OCI-LY7 (cell line): ENCODE data around the gene RGS8. TPM values are rescaled to one million over a fixed set of nuclear protein-coding genes. Genes with fewer than 3 reads are reported as not detected.

Experiments
- BruUV-seq: library from RNA; stranded (reverse); fragments of 400-500 nt; replicated peaks from 2 replicates; lab custom pipeline; 2021; lab: Mats Ljungman, UMichigan
- CTCF ChIA-PET: fragments of 300-600 bp; sonication (Branson Sonifier 250); formaldehyde crosslinking; loops from one replicate; lab custom pipeline; 2022; ENCODE audit warnings: antibody characterized with exemption; ENCODE audit not compliant: unreplicated experiment; lab: Charles Lee
- POLR2A ChIA-PET: fragments of 300-600 bp; sonication (Branson Sonifier 250); formaldehyde crosslinking; loops from one replicate; lab custom pipeline; 2022; ENCODE audit warnings: antibody characterized with exemption; lab: Charles Lee
- DNase-seq: peaks from one replicate; pipeline ENCODE4 v3.0.0-alpha.2; 2015; ENCODE audit warnings: low spot score
- H2AFZ ChIP-seq: fragments of 200-600 bp; sonication (generic), shearing (Covaris generic); 2 replicates; pipeline ENCODE4 v1.6.1; 2014; ENCODE audit warnings: mild to moderate bottlenecking, antibody characterized with exemption, low read length, moderate library complexity
- H3K27ac ChIP-seq: fragments of 200-600 bp; sonication (generic); 2 replicates; pipeline ENCODE4 v1.5.1; 2014; ENCODE audit warnings: mixed run types, low read depth, mild to moderate bottlenecking, moderate library complexity, low read length, inconsistent platforms; ENCODE audit not compliant: poor library complexity, severe bottlenecking
- H3K36me3 ChIP-seq: fragments of 200-600 bp; sonication (generic); 2 replicates; pipeline ENCODE4 v1.6.1; 2014; ENCODE audit warnings: mild to moderate bottlenecking, antibody characterized with exemption, low read length, moderate library complexity, mixed read lengths; ENCODE audit not compliant: insufficient read depth
- H3K4me1 ChIP-seq: fragments of 200-600 bp; sonication (generic); 2 replicates; pipeline ENCODE4 v1.5.1; 2014; ENCODE audit warnings: mild to moderate bottlenecking, low read length; ENCODE audit not compliant: insufficient read depth, poor library complexity, severe bottlenecking
- H3K4me2 ChIP-seq: fragments of 200-600 bp; sonication (generic); 2 replicates; pipeline ENCODE4 v1.6.1; 2014; ENCODE audit warnings: mild to moderate bottlenecking, low read length
- H3K4me3 ChIP-seq: fragments of 200-600 bp; sonication (generic); 2 replicates; pipeline ENCODE4 v1.5.1; 2014; ENCODE audit warnings: mild to moderate bottlenecking, low read depth, low read length; ENCODE audit not compliant: poor library complexity, severe bottlenecking
- H3K79me2 ChIP-seq: fragments of 200-600 bp; sonication (generic); 2 replicates; pipeline ENCODE4 v1.6.1; 2016; ENCODE audit warnings: low read depth, mild to moderate bottlenecking, low read length, moderate library complexity, mixed read lengths; ENCODE audit not compliant: insufficient read depth
- H3K9me2 ChIP-seq: fragments of 200-600 bp; sonication (generic); 2 replicates; pipeline ENCODE4 v1.6.1; 2016; ENCODE audit warnings: mild to moderate bottlenecking, low read length, mixed read lengths; ENCODE audit not compliant: insufficient read depth
- H3K9me3 ChIP-seq: fragments of 200-600 bp; sonication (generic); 2 replicates; pipeline ENCODE4 v1.6.1; 2014; ENCODE audit warnings: mild to moderate bottlenecking, mixed run types, low read length, mixed read lengths
- H4K20me1 ChIP-seq: fragments of 200-600 bp; sonication (generic); 2 replicates; pipeline ENCODE4 v1.6.1; 2014; ENCODE audit warnings: mild to moderate bottlenecking, antibody characterized with exemption, low read length, moderate library complexity, mixed read lengths; ENCODE audit not compliant: insufficient read depth
- CTCF ChIP-seq: fragments of 200-600 bp; sonication (generic); conservative IDR thresholded peaks from 2 replicates; pipeline ENCODE4 v1.5.1; 2014; ENCODE audit warnings: mild to moderate bottlenecking, antibody characterized with exemption, low read length, moderate library complexity, mixed read lengths
- EZH2phosphoT487 ChIP-seq: fragments of 200-600 bp; sonication (generic); IDR thresholded peaks from 2 replicates; pipeline ENCODE4 v1.6.1; 2018; ENCODE audit warnings: low read depth, borderline replicate concordance, mild to moderate bottlenecking, mixed run types, antibody characterized with exemption, low read length, moderate library complexity, mixed read lengths
- intact Hi-C: fragments of 100-400 bp; cut with micrococcal nuclease; formaldehyde crosslinking; loops from one replicate; pipeline ENCODE4 v1.10.0; 2022; ENCODE audit not compliant: unreplicated experiment
- total RNA-seq, 2 experiments: library from RNA; depleted of rRNA in 1 of 2; stranded (reverse); fragments of >200 nt in 1 of 2; shearing (Covaris generic) in 1 of 2; gene quantifications; 2 replicates each; pipeline ENCODE4 v1.2.3, GENCODE V29; 2014 to 2022

RGS8 gene
- total RNA-seq, 2 experiments from 2014 or later: 1.2 TPM; not detected in 1

DNA sequence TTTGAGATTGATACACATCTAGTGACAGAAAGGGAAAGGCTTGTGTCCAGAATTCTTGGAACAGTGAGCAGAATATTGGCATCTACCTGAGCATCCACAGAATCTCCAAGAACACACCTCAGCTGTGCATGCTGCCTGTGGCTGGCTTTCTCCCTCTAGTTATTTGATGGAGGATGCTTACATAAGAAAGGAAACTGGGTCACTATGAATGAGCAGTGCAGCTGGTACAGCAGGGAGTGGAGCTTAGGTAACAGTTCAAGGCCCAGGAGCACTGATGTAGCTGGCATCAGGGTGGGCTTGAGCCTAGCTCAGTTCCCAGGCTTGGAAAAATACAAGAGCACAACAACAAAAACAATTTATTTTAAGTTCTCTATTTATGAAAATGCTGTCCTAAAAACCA is 26.3 kb downstream of the RGS8 start:
- Histone ChIP-seq H3K27ac (no peak overlapping the region), H4K20me1 (no peaks in the 10 kb centered on the region), H3K9me2 (no peaks in the 10 kb centered on the region), H3K79me2 (no peaks in the 10 kb centered on the region), H3K9me3 (no peaks in the 10 kb centered on the region), H3K4me2 (no peak overlapping the region), H3K4me3 (no peak overlapping the region), H2AFZ (no peak overlapping the region), H3K36me3 (no peaks in the 10 kb centered on the region), H3K4me1 (peaks cover 34% of the 10 kb centered on the region)
- ChIA-PET CTCF (interaction anchor here (1.3 kb wide), 1 partner anchor 18 kb away, joined by 3 read pairs; no protein-coding TSS in a partner anchor), POLR2A (interaction anchor here (0.6 to 8.2 kb wide), 6 partner anchors 9 to 1376 kb away, joined by 3 to 54 read pairs (median 6); no protein-coding TSS in a partner anchor)
- no peak for TF ChIP-seq CTCF
- TF ChIP-seq EZH2phosphoT487: no peak
- no peak for DNase-seq
- intact Hi-C loops: no loop called here
- BruUV-seq: no TSS peak

GRCh38 chr1:182656842-182657397 is 27.5 kb downstream of the RGS8 start:
- Histone ChIP-seq H3K79me2 (no peaks in the 10 kb centered on the region), H3K9me2 (no peaks in the 10 kb centered on the region), H4K20me1 (no peaks in the 10 kb centered on the region), H3K36me3 (no peaks in the 10 kb centered on the region), H3K4me2 (no peak overlapping the region), H3K27ac (no peak overlapping the region), H2AFZ (no peak overlapping the region), H3K4me3 (no peak overlapping the region), H3K4me1 (peaks cover 35% of the 10 kb centered on the region), H3K9me3 (no peaks in the 10 kb centered on the region)
- TF ChIP-seq CTCF (no peak), EZH2phosphoT487 (no peak)
- no TSS peak for BruUV-seq
- intact Hi-C loops: no loop called here
- no peak for DNase-seq
- CTCF ChIA-PET: no interaction called here
- POLR2A ChIA-PET: interaction anchor here (1.6 to 8.2 kb wide), 2 partner anchors 15 to 19 kb away, joined by 7 to 54 read pairs; no protein-coding TSS in a partner anchor

GRCh38 chr1:182653986-182654385 is 30.4 kb downstream of the RGS8 start:
- peaks cover 56% of the 10 kb centered on the region for H3K4me1 ChIP-seq
- no peak overlapping the region for H3K4me3 ChIP-seq
- no peaks in the 10 kb centered on the region for H3K79me2 ChIP-seq
- H3K36me3 ChIP-seq: no peaks in the 10 kb centered on the region
- TF ChIP-seq EZH2phosphoT487: no peak
- no peak for TF ChIP-seq CTCF
- H2AFZ ChIP-seq: no peak overlapping the region
- CTCF ChIA-PET: no interaction called here
- intact Hi-C loops: no loop called here
- BruUV-seq: no TSS peak
- H3K9me3 ChIP-seq: no peaks in the 10 kb centered on the region
- no peaks in the 10 kb centered on the region for H3K9me2 ChIP-seq
- H4K20me1 ChIP-seq: no peaks in the 10 kb centered on the region
- no peak overlapping the region for H3K4me2 ChIP-seq
- POLR2A ChIA-PET: interaction anchor here (0.6 to 4.1 kb wide), 7 partner anchors 8 to 51 kb away, joined by 3 to 32 read pairs (median 8); no protein-coding TSS in a partner anchor
- DNase-seq: no peak
- H3K27ac ChIP-seq: no peak overlapping the region
